Renal cortex interstitium (tissue), 11 donors: ENCODE measurements around the gene FOXJ1. TPM values are rescaled to one million over a fixed set of nuclear protein-coding genes. Genes with fewer than 3 reads are reported as not detected.

Experiments used
- DNase-seq, 11 donors: peaks; one replicate each; pipeline ENCODE4 v3.0.0-alpha.2; 2013; ENCODE audit warnings: low read depth in 9 of 11, low spot score in 4 of 11; ENCODE audit errors: extremely low read depth in 1 of 11
- polyA plus RNA-seq, 3 donors: library from polyadenylated mRNA; unstranded; fragments of 120-200 nt; gene quantifications; one replicate each; pipeline ENCODE4 v1.2.1, GENCODE V29; 2013; ENCODE audit not compliant: insufficient read length in 3 of 3

Gene FOXJ1
- polyA plus RNA-seq, 3 donors, result 16.7 to 26.9 (median 23.6) TPM

- DNase-seq, result no peak
Measured at GRCh38 chr17:76106703-76107102, 34.3 kb downstream of the FOXJ1 start.

- DNase-seq, result no peak
Measured at GRCh38 chr17:76104896-76105231, 36.2 kb downstream of the FOXJ1 start.

DNA sequence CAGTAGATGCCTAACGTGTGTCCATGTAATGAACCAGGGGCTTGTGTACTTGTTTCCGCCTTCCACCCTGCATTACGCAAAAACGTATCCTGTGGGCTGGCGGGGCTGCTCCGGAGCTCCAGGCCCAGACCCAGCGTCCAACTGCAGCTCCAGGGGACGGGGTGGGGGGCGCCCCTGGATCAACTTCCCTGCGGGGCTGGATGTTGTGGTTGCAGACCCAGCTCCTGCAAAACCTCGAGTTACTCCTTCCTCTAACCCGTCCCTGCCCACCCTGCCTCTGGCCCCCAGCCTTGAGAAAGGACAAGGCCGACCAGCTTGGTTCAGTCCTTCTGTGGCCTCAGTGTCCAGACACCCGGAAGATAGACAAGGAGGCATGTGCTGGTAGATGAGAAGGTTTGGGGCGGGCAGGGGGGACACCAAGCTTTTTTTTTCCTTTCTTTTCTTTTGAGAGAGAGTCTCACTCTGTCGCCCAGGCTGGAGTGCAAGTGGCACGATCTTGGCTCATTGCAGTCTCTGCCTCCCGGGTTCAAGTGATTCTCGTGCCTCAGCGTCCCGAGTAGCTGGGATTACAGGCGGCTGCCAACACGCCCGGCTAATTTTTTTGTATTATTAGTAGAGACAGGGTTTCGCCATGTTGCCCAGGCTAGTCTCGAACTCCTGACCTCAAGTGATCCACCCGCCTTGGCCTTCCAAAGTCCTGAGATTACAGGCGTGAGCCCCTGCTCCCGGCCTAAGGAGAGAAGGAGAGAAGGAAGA is 36.7 kb downstream of the FOXJ1 start:
- DNase-seq, result no peak

DNA sequence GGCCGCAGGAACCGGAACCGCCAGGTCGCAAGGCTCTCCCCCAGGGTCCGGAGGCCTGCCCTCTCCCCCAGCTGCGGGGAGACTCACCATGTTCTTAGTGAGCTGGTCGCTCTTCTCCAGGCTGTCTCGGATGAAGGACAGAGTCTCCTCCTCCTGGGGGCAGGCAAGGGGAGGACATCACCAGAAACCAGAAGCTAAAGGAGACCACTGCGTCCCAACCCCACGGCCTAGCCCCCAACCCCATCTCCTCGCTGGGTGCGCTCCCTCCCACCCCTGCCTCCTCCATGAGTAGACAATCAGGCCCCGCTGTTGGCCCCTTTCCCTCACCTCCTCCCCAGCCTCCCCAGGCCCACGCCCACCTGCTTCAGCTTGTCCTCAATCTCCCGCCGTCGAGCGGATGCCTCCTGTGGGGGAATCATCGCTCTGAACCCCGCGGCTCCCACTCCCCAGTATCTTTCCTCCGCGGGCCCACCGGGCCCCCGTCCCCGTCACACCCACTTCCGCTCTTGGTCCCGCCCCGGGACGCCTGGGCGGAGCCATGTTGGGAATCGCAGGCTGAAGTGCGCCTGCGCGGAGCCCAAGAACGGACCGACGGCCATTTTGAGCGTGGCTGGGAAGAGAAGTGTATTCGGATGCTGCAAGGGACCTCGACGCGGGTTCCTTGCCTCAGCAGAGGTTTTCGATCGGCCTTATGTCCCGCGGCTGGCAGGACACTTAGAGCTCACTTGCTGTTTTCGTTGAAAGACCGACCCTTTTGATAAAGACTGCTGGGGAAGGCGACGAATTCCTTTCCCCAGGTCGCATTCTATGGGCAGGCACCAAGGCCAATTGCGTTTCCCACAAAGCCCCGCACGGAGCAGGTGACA is 37.5 kb downstream of the FOXJ1 start, which contains the start of gene EXOC7:
EXOC7 (minus strand) TSS at position 514 of the 866 bp plus-strand sequence; CDS start at position 419, 95 bp downstream.
- DNase-seq, result peak; percentile 86 to 94 (median 93)

DNA sequence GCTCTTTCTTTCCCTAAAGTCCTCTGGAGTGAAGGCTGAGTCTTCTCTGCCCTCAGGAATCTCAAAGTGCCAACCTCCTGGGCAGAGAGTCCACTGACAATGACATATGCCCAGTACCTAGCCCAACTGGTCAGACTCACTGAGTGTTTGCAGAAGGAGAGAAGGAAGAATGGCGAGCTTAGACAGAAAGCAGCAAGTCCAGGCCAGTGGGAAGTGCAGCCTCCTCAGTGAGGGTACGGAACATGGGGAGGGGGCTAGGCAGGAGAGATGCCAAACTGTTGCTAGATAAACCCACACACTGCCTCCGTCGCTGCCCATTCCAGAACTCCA is 38.1 kb downstream of the FOXJ1 start:
- no peak for DNase-seq

DNA sequence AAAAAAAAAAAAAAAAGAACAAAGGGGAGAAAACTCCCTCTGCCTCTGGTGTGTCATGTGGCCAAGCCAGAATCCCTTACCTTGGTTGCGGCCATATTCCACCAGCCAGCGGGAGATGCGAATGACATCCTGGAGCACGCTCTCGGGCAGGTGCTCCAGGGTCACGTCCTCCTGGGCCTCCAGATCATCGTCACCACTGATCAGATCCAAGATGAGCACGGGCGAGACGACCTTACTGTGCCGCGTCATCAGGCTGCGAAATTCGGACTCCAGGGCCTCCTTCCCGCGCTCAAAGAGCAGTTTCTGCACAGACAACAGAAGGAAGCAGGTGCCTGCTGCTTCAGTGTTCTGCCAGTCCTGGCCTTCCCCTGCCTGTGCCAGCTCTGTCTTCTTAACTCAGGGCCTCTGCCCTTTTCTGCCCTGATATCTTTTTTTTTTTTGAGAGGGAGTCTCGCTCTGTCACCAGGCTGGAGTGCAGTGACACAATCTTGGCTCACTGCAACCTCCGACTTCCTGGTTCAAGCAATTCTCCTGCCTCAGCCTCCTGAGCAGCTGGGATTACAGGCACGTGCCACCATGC is 43.2 kb downstream of the FOXJ1 start:
- DNase-seq, result no peak

DNA sequence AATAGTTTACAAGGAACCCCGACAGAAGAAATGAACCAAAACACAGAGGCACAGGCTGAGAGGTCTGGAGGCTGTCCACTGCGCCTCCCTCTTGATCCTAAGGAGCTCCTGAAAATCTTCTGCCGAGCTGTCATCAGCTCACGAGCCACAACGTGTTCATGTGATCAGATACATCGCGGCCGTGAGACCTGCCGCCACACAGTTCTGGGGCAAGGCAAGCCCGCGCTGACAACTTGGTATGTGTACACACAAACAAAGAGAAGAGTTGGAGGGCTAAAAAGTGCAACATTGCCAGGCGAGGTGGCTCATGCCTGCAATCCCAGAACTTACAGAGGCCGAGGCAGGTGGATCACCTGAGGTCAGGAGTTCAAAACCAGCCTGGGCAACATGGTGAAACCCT is 45.1 kb downstream of the FOXJ1 start:
- no peak for DNase-seq

DNA sequence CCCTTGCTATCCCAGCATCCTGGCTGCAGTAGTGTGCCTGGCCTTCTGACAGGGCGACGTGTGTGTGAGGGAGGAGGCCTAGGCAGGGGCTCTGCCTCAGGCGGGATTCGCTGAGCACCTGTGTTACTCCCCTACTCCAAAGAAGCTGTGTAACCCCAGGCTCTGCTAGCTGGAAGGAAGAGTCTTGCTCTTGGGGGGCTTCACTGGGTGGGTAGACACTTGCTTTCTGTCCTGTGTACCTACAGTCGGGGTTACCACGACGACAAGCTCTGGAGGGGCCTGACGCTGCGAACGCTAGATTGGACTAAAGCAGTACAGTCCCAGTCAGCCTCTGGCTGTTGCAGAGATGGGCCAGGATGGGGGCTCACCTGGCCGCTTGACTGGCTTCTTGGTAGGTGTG is 47.0 kb downstream of the FOXJ1 start:
- no peak for DNase-seq

DNA sequence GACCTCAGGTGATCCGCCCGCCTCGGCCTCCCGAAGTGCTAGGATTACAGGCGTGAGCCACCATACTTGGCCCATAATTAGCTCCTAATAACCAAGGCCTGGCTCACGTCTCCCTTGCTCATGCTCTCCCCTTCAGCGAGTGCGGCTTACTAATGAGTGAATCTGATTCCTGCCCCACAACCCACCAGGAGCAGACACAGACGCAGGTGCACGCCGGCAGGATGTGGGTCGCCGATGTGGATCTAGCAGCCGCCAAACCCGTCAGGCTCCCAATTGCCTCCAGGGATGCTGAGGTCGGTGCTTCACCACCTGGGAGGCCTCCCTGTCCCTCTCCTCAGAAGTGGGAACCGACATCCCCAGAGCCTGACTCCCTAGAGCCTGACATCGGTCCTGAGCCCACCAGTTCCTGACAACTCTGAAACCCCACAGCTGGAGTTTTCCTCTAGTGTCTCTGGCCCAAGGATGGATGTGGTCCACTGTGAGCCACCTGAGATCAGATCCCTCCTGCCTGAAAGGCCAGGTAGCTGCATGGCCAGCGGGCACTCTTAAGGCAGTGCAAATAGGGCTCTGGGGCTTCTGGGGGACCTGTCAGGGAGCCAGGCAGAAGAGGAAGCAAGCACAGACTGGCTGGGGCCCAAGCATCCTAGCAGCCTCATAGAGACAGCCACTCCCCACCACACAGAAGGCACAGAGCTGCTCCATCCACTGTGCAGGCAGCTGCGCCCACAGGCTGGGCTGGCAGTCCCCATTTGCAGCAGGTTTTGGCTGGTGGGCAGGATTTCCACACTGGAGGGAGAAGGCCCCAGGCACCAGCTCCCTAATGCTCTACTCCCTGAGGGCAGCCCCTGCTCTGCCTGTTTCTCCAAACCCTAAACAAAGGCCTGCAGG is 48.3 kb downstream of the FOXJ1 start:
- DNase-seq, result no peak

- DNase-seq, result no peak
Measured at GRCh38 chr17:76091526-76092286, 49.3 kb downstream of the FOXJ1 start.

GRCh38 chr17:76090517-76091129 is 50.4 kb downstream of the FOXJ1 start:
- no peak for DNase-seq

DNA sequence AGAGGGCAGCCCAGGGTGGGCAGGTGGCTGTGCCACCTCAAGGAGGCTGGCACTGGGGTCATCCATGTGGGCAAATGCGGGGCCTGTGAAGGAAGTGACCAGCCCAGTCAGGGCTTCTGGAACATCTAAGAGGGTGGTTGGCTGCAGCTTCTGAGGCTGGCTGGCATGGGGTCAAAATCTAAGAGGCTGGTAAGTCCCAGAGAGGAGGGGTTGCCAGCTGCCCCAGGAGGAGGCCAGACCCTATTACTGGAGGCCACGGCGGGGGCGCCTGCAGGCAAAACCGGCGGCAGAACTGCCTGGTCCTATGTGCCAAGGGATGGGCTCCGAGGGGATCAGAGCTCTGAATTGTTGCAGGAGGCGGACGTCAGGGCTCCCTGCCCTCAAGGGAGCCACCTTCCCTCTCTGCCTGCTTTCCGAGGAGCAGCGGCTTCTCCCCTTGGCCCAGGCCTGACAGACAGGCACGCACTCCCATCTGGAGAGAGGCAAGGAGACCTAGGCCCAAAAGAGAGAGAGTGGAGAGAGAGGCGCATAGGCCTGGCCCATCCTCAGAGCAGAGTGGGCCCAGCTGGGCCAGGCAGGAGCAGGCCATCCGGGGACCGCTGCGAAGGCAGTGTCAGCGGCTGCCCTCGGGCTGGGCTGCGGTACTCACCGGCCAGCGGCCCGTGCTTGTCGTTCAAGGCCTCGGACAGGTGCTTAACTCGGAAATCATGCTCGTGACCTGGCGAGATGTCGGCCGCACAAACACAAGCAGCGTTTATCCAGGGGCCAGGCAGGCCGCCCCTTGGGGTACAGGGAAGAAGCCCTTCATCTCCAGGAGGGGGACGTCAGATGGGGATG is 51.1 kb downstream of the FOXJ1 start:
- no peak for DNase-seq

DNA sequence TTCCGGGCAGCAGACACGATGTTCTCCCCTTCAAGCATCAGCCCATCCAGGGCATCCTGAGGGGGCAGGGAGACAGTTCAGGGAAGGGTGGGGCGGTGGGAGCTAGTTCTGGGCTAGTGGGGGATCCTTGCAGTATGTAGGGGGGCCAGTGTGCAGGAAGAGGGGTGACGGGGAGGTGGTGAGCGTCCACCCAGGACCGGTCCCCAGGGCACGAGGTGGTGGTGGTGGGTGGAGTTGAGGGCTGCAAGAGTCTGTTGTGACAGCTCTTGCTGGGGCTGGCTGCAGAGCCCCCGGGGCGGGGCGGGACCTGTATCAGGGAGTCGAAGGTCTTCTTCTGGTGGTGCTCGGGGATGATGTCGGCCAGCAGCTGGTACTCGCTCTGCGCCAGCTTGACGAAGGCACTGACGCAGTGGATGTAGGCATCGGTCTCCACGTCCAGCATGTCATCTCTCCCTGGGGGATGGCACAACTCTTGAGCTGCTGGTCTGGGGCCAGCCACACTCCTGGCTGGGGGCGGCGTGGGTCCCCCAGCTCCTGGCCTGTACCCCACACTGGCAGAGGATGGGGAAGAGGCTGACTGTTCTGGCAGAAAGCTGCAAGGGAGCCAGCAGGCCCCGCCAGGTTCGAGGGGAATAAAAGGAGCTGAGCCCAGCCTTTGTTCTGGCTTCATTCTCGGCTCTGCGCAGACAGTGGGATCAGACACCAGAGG is 52.0 kb downstream of the FOXJ1 start:
- DNase-seq, result no peak

DNA sequence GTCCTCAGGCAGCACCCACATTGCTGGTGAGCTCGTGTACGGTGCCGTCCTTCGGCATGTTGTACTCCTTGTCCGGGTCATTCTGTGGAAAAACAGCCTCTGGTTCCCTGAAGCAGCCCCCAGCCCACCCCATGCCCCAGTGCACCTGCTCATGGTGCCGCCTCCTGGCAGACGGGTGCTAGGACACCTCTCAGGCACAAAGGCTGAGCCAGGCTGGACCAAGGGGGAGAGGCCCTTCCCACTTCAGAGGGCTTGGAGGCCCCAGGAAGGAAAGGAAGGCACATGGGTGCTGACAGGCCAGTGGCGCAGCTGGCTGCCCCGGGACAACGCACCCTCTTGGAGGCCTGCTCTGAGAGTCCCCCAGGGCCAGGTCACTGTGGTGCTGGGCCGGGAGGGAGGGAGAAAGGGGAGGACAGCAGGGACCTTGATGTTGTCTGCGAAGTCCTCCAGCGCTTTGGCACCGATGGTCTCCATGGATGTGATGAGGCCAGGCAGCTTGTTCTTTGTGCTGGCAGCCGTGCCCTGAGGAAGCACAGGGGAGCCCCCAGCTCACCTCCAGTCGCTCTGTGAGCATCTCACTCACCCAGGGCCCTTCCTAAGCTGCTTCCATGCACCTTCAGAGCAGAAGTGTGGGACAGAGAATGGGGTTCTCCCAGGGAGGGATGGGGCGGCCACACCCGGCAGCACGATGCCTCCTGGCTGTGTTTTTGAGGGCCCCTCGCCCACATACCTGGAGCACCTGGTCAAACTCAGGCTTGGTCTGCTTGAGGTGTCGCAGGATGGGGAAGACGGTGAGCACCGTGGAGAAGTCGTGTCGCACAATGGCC is 52.8 kb downstream of the FOXJ1 start:
- DNase-seq, result no peak

DNA sequence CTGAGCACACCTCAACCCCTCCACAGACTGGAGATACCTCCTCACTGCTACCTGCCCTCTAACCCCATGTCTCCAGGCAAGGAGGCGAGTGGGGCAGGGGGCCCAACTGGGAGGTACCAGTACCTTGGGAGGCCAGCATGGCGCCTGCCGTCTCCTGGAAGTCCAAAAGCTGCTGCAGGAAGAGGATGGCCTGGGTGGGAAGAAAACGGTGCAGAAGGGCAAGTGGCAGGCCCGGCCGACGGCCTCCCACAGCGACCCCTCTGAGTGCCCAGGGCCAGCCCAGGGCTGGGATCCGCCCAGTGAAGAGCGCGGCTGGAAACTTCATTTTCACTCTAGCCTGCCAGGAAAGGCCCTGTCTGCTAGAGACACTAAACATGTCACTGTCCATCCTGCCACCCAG is 53.5 kb downstream of the FOXJ1 start:
- DNase-seq, result no peak

GRCh38 chr17:76086384-76086783 is 54.7 kb downstream of the FOXJ1 start:
- DNase-seq, result no peak
